Measurements from ENCODE around the gene GTF2IRD1. TPM values are rescaled to one million over a fixed set of nuclear protein-coding genes. Genes with fewer than 3 reads are reported as not detected.

The GTF2IRD1 gene
- total and polyA plus RNA-seq, 9 of the 15 experiments (the other 6 are each of a cell fraction or from before 2014, with no cell fraction given), result 9.1 to 30.2 (median 14.0) TPM

GRCh38 chr7:74420006-74420405, 33.7 kb upstream of the GTF2IRD1 start (continued):
- TF ChIP-seq PATZ1 (CRISPR knock-in tag; IDR thresholded peaks at IDR 0.05; ENCODE audit: borderline replicate concordance) (no peak), GTF2E2 (tag; IDR thresholded peaks at IDR 0.05) (no peak), ZNF740 (CRISPR knock-in tag; IDR thresholded peaks at IDR 0.05) (no peak), ZNF740 (tag; IDR thresholded peaks at IDR 0.05) (no peak), NFYB (IDR thresholded peaks at IDR 0.05; ENCODE audit: extremely low read depth, insufficient read length) (no peak), HNRNPL (IDR thresholded peaks at IDR 0.05; ENCODE audit: low read depth, low read length) (no peak), MTA1 (IDR thresholded peaks at IDR 0.05; ENCODE audit: borderline replicate concordance) (peak; percentile 49; the same call in 1 of the 2 replicates), NCOR1 (IDR thresholded peaks at IDR 0.05) (0 out of 2 replicates have a peak, but pooled peaks have one; percentile 12), MAZ (CRISPR knock-in tag; conservative IDR thresholded peaks at IDR 0.05 in 1 of 2, IDR thresholded peaks at IDR 0.05 in 1 of 2) (no peak), IRF1 (CRISPR knock-in tag; IDR thresholded peaks at IDR 0.05; ENCODE audit: borderline replicate concordance) (no peak), ZNF140 (CRISPR knock-in tag; IDR thresholded peaks at IDR 0.05) (no peak), GATAD2A (IDR thresholded peaks at IDR 0.05) (no peak), THRAP3 (IDR thresholded peaks at IDR 0.05; ENCODE audit: borderline replicate concordance) (peak; percentile 79; the same call in 1 of the 2 replicates), ZBTB2 (IDR thresholded peaks at IDR 0.05) (0 out of 2 replicates have a peak, but pooled peaks have one; percentile 27), ZNF354B (CRISPR knock-in tag; IDR thresholded peaks at IDR 0.05) (no peak), DEAF1 (CRISPR knock-in tag; IDR thresholded peaks at IDR 0.05) (no peak), ZFP91 (CRISPR knock-in tag; IDR thresholded peaks at IDR 0.05) (no peak), DLX4 (CRISPR knock-in tag; IDR thresholded peaks at IDR 0.05) (no peak), GABPB2 (CRISPR knock-in tag; conservative IDR thresholded peaks at IDR 0.05) (no peak), RBM17 (IDR thresholded peaks at IDR 0.05; ENCODE audit: borderline replicate concordance, low read depth, low read length) (no peak)
